Fibroblast of peridontal ligament (primary cell): Measurements from ENCODE around the gene LMLN.
"Not testable (repeated sequence)": the region's sequence is repeated elsewhere in the genome, so short reads cannot be mapped to it uniquely, and the experiment has no call there.

ENCODE experiments used
- DNase-seq: peaks from one replicate; pipeline ENCODE4 v3.0.0-alpha.2; 2010; ENCODE audit errors: extremely low read depth

LMLN gene

DNA sequence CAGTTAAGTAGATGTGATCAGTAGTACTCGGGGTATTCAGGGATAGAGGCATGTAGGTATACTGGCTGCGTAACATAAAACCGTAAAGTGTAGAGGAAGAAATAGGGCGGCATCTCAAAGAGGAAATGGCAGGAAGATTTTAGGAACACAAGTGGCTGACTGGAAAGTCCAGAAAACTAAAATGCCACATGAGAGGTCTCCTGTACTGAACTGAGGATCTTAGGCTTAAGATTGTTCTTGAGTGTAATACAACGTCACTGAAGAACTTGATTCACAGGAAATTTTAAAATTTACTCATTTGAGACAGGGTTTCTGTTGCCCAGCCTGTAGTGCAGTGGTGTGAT is 2.3 kb upstream of the LMLN start:
- DNase-seq: no peak

DNA sequence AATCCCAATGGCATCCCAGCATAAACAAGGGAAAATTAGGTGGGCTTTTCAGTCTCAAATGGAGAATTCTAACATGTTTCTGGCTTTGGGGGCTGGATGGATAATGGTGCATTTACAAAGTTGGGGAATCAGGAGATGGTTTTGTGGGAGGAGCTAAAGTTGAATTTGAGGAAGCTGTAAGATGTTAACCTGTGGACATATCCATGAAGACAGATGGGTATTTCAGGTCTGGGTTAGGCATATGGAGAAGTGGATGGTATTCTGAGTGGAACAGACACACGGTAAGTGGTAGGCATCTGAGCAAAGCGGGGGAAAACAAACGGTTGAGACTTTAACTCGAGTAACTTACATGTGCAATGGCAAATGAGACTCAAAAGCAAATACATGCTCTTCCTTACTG is 1.7 kb upstream of the LMLN start:
- DNase-seq: no peak

DNA sequence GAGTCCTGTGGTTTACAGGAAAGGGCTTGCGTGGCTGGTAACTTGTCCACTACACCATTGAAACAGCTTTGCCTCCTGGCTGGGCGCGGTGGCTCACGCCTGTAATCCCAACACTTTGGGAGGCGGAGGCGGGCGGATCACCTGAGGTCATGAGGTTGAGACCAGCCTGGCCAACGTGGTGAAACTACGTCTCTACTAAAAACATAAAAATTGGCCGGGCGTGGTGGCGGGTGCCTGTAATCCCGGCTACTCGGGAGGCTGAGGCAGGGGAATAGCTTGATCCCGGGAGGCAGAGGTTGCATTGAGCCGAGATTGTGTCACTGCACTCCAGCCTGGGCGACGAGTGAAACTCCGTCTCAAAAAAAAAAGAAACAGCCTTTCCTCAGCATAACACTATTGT is 1.2 kb upstream of the LMLN start:
- DNase-seq: not testable (repeated sequence)

GRCh38 chr3:197959500-197959890 is 522 bp upstream of the LMLN start:
- DNase-seq: peak; percentile 10

DNA sequence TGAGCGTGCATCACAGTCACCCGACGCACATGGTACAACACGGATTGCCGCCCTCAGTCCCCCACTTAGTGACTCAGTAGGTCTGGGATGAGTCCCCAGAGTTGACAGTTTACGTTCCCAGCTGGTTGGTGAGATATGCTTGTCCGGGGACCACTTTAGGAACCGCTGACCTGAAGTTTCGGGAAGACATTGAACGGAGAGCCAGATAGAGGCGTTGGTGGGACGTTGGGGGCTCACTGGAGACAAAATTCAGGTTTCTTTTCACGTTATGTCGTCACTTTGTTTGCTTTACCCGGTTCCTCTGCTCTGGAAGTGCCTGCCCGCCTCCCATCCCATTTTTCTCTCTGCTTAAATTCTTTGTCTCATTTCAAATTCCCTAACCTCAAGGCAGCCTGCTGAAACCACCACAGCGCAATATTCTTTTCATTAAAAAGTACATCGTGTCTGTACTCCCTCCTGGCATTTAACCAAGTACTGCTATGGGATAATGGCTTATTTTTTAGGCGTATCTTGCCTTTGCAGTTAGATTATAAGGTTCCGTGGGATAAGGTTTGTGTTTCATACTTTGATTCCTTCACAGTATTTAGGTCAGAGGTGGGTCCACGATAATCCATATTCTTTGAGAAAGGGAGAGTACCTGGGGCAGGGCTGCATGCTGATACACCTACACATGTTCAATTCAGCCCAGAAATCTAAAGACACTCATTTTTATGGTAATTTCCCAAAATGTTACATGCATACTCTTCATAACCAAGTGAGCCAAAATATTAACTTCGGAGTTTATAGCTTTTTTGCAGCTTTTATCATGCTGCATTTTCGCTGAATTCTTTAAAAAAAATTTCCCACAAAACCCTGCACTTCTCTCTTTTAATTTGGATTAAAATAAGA is 921 bp downstream of the LMLN start:
- peak; percentile 39 for DNase-seq

DNA sequence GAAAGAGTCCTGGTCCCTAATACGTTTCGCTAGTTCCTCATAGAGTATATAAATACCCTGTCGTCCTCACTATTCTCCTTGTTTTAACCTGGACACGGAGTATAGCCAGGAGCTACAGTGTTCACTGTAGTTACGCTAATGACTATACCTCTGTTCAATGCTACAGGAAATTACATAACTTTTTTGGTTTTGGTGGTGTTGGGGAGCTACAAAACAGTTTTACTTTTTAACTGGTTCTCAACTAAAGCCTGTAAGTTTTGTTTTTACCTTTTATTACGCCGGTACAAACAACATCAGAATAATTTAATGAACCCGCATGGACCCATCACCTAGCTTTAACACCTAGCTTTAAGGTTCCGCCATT is 1.5 kb downstream of the LMLN start:
- DNase-seq: no peak

- no peak for DNase-seq
Observed at GRCh38 chr3:197963019-197963637, 3.1 kb downstream of the LMLN start.

GRCh38 chr3:197967337-197967989 is 7.4 kb downstream of the LMLN start:
- DNase-seq: not testable (repeated sequence)

DNA sequence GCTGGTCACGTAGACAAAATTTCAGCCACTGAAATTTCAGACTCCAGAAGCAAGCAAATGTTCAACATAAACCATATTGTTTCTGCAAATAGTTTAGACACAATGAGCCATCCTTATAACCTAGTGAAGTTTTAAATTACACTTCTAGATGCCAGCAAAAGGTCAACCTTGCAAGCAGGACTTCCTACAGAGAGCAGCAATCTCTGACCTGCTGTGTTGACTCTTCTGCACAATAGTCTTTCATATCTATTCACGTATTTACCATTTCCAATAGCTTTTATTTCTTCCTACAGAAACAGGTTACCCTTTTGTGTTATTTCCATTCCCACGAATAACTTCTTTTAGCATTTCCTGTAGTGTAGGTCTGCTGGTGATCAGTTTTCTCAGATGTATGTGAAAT is 10.6 kb downstream of the LMLN start:
- no peak for DNase-seq

DNA sequence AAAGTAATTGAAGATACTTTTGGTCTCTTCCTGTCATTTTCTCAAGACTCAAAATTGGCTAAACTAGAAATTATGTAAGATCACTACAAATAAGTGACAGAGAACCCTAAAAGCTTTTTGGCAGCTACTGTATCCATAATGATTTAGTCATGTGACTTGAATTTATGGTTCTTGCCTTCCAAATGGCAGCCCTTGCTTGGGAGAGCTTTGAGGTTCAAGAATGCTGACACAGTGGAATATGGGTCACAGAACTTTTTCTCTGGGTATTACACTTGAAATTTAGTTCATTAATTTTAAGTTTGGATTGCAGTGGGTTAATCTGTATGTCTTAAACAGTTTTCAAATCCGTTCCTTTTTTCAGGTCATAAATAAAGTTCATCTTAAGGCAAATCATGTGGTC is 14.0 kb downstream of the LMLN start:
- no peak for DNase-seq

DNA sequence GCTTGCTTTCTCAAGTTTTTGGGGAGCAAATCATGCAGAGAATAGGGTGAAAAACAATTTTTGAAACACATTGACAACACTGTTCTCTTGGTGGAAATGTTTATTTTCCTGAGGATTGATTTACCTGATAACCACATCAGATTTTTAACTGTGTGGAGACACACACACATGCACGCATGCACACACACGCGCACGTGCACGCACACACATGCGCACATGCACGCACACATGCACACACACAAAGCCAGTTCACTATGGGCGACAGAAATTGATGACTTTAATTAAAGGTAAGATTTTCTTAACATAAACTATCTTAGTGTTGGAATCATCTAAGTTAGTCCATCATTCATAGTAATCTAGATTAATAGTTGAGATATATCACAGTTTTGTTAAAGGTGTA is 15.3 kb downstream of the LMLN start:
- DNase-seq: no peak

GRCh38 chr3:197983076-197983475 is 23.1 kb downstream of the LMLN start:
- DNase-seq: no peak

DNA sequence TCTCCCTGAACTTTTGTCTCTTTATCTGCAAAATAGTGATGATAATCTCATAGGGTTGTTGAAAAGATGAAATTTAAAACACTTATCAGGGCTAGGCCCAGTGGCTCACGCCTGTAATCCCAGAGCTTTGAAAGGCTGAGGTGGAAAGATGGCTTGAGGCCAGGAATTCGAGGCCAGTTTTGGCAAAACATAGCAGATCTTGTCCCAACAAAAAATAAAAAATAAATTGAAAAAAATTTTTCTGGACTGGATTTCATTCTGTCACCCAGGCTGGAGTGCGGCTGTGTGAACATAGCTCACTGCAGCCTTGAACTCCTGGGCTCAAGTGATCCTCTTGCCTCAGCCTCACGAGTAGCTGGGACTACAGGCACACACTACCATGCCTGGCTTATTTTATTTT is 29.6 kb downstream of the LMLN start:
- DNase-seq: no peak

- no peak for DNase-seq
Observed at GRCh38 chr3:197994736-197995135, 34.7 kb downstream of the LMLN start.

GRCh38 chr3:197996855-197997254 is 36.8 kb downstream of the LMLN start:
- no peak for DNase-seq

GRCh38 chr3:197997936-197998335 is 37.9 kb downstream of the LMLN start:
- no peak for DNase-seq

DNA sequence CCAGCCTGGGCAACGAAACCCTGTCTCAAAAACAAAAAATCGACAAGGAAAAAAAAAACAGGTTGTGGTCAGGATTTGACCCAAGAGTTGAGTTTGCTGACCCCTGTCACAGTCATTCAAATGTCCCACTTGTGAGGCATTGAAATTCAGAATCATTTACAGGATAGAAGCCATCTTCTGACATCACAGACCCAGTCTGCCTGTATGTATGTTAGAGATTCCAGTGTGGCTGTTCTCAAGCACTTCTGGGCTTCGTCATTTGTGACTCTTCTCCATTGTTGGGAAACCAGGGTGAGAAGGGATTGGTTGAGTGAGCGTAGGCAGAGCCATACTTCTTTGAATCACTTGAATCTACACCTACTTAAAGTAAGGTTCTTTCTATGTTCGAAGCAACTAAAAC is 57.1 kb downstream of the LMLN start:
- DNase-seq: no peak

DNA sequence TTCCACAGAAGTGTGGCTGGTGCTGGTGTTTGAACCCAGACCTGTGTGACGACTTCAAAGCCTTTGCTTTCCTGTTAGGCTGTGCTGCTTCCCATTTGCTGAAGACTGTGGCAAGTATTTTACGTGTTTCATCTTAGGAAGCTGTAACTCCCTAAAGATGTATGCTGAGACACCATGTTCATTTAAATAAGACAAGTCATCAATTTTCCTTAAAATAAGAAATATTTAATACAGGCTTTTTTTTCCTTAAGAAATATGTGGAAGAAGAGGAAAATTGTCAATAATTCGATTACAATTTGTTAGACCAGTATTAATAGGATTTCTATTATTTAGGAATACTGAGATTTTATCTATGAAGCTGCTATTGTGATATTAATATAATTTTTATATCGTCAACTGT is 58.4 kb downstream of the LMLN start:
- no peak for DNase-seq

GRCh38 chr3:198019115-198019514 is 59.1 kb downstream of the LMLN start:
- DNase-seq: no peak

DNA sequence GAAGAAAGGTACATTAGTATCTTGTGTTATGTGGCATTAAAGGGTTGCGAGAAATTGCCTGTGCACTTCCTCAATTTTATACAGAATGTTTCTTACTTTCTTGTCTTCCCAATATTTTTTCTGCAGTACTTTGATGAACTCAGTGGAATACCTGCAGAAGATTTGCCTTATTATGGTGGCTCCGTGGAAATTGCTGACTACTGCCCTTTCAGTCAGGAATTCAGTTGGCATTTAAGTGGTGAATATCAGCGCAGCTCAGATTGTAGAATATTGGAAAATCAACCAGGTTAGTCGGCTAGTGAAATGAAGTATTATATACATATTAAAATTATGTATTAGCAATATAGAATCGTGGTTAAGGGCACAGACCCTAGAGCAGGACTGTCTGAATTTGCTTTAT is 61.3 kb downstream of the LMLN start:
- no peak for DNase-seq

DNA sequence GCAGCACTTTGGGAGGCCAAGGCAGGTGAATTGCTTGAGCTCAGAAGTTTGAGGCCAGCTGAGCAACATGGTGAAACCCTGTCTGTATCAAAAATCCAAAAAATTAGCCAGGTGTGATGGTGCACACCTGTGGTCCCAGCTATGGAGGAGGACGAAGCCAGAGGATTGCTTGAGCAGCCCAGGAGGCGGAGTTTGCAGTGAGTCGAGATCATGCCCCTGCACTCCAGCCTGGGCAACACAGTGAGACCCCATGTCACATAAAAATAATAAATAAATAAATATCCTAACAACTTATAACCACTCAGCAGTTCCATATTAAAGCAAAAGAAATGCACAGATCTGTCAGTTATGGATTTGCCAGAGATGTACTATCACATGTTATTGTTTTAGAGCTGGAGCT is 62.6 kb downstream of the LMLN start:
- DNase-seq: no peak

DNA sequence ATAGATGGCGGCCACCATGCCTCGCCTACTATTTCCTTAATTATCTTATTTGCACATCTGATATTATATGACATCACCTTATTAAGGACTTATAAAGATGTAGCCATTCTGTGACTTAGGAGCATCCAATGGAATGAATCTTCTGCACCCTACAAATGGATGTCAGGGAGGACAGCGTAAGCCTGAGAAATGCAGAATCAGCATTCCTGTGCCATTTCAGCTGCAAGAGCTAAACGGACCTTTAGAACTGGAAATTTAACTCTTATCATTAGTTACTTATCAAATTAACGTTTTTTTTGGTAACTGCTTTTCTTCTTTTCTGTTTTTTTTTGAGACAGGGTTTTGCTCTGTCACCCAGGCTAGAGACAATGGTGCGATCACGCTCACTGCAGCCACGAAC is 65.6 kb downstream of the LMLN start:
- no peak for DNase-seq

- DNase-seq: no peak
Observed at GRCh38 chr3:198026620-198027019, 66.6 kb downstream of the LMLN start.
